Hypothalamus (tissue), 51 donors: ENCODE measurements around the gene SCARB2.
"Not testable (repeated sequence)": the region's sequence is repeated elsewhere in the genome, so short reads cannot be mapped to it uniquely, and the experiment has no call there.

Experiments
- DNase-seq, 51 donors: peaks; one replicate each; lab custom pipeline; 2025; lab: John Stamatoyannopoulos, UW

SCARB2 gene

GRCh38 chr4:76213415-76214176 is at the start of gene SCARB2:
Gene SCARB2, minus strand, starts transcription at chr4:76213824. Its CDS starts 281 bp downstream, at chr4:76213543.
- peak; percentile 41 to 95 (median 83) for DNase-seq

GRCh38 chr4:76260571-76260970 is 46.9 kb upstream of the SCARB2 start:
- DNase-seq = no peak

- DNase-seq = peak in 4 of 51 donors; percentile 5 to 17 (median 8)
These were observed 44.2 kb upstream of the SCARB2 start for GRCh38 chr4:76257824-76258223.

- no peak for DNase-seq
These were observed 43.3 kb upstream of the SCARB2 start for GRCh38 chr4:76256968-76257367.

- DNase-seq = no peak
These were observed 42.4 kb upstream of the SCARB2 start for GRCh38 chr4:76256032-76256431.

- DNase-seq = no peak
These were observed 39.9 kb upstream of the SCARB2 start for GRCh38 chr4:76253511-76253910.

GRCh38 chr4:76252271-76252653 is 38.6 kb upstream of the SCARB2 start:
- peak in 1 of 51 donors; percentile 42 for DNase-seq

GRCh38 chr4:76251441-76252270 is 38.0 kb upstream of the SCARB2 start, which contains the start of gene FAM47E:
Gene FAM47E, plus strand, starts transcription at chr4:76251721. Its CDS starts 26 bp downstream, at chr4:76251747.
- DNase-seq = peak in 49 of 51 donors; percentile 8 to 80 (median 52)

GRCh38 chr4:76250962-76251361 is 37.3 kb upstream of the SCARB2 start:
- peak in 3 of 51 donors; percentile 3 to 31 (median 19) for DNase-seq

GRCh38 chr4:76246852-76247251 is 33.2 kb upstream of the SCARB2 start:
- no peak for DNase-seq

- peak in 1 of 51 donors; percentile 9 for DNase-seq
These were observed 32.4 kb upstream of the SCARB2 start for GRCh38 chr4:76246025-76246424.

GRCh38 chr4:76243877-76244276 is 30.3 kb upstream of the SCARB2 start:
- not testable (repeated sequence) for DNase-seq

- no peak for DNase-seq
These were observed 26.6 kb upstream of the SCARB2 start for GRCh38 chr4:76240236-76240635.

- DNase-seq = no peak
These were observed 25.1 kb upstream of the SCARB2 start for GRCh38 chr4:76238701-76239100.

GRCh38 chr4:76238236-76238635 is 24.6 kb upstream of the SCARB2 start:
- no peak for DNase-seq

- DNase-seq = no peak
These were observed 22.3 kb upstream of the SCARB2 start for GRCh38 chr4:76235915-76236314.

GRCh38 chr4:76235407-76235806 is 21.8 kb upstream of the SCARB2 start:
- no peak for DNase-seq

GRCh38 chr4:76234679-76235044 is 21.0 kb upstream of the SCARB2 start:
- DNase-seq = no peak

- peak in 6 of 51 donors; percentile 3 to 18 (median 5) for DNase-seq
These were observed 20.5 kb upstream of the SCARB2 start for GRCh38 chr4:76233967-76234678.

- DNase-seq = no peak
These were observed 19.9 kb upstream of the SCARB2 start for GRCh38 chr4:76233529-76233928.

- DNase-seq = no peak
These were observed 19.5 kb upstream of the SCARB2 start for GRCh38 chr4:76233083-76233482.
